ENCODE results near the gene TAPBP.

Gene TAPBP

DNA sequence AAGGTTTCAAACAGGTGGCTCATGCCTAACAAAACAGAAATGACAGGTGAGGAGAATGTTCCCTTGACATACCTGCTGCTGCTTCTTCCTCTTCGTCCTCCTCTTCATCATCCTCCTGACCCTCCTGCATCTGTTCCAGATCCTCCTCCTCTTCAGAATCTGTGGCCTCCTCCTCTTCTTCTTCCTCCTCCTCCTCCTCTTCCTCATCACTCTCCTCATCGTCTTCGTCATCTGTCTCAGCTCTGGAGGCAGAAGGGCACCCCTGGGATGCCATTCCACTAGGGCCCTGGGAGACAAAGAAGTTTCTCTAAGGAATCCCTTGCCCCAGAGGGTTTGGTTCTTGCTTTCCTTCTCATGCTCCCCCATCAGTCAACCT lies 6.0 kb upstream of the TAPBP start:
- no peak for DNase-seq (ENCODE audit: low read depth)

DNA sequence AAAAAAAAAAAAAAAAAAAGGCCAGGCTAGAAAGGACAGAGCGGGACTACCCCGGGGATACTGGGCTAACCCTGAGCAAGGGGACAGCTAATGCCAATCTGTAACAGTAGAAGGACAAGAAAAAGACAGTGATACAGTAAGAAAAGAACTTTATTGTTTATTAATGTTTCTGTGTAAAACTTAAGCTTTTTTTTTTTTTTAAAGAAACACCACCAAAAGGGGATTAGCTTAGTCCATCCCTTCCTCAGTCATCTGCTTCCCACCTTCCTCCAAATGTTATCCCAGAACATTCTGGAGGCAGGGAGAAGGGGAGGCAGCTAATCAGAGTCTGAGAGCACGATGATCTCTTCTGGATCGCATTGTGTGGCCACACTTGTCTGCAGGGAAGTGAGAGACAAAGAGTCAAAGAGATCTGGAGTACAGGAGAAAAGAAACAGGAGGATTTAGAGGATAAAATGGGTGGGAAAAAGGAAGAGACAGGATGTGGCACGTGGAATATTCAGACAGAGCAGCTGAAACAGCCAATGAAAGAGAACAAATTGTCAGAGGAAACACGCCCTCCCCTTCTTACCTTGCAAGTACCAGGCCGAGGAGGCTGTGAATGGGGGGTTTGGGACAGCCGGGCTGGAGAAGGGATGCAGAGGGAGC lies 4.7 kb upstream of the TAPBP start:
- no peak for DNase-seq (ENCODE audit: low read depth)

DNA sequence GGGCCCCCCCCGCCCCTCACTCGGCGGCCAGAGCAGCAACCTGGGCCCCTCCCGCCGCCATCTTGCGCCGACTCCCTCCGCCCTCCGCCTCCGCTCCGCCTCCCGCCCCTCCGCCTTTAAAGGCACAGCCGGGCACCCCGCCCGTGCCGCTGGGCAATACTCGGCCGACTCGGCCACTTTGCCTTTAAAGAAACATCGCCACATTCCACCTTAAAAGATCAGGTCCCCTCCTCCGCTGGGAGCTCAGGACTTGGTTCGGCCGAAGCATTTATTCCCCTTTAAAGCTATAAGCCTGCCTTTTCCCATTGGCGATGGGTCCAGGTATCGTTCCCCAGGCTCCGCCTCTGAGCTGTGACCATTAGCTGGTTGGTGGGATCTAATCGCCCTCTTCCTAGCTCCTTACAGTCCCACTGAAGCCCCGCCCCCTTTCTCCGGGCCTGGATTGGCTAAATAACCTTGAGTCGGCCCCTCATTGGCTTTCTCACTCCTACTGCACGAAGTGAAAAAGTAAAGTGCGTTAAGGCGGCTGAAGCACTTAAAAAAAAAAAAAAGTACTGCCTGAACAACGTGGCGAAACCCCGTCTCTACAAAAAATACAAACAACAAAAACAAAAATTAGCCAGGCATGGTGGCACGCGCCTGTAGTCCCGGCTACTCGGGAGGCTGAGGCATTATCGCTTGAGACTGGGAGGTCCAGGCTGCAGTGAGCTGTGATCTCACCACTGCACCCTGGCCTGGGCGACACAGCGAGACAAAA lies 4.0 kb upstream of the TAPBP start, which contains the start of gene ZBTB22:
ZBTB22 (minus strand) TSS at position 76 of the 757 bp plus-strand sequence. CDS start 828 bp downstream, outside the sequence.
- DNase-seq (ENCODE audit: low read depth), result peak; percentile 100

DNA sequence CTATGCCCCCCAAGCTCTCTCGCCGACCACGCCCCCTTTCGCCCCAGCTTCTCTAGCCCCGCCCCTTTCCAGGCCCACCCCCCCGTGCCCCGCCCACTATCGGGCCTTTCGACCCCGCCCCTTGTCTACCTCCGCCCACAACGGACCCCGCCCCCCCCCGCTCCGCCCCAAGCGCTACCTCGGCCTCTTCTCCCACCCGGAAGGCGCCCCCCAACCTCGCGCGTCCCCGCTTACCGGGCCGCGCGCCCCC lies 3.5 kb upstream of the TAPBP start:
- DNase-seq (ENCODE audit: low read depth), result no peak

DNA sequence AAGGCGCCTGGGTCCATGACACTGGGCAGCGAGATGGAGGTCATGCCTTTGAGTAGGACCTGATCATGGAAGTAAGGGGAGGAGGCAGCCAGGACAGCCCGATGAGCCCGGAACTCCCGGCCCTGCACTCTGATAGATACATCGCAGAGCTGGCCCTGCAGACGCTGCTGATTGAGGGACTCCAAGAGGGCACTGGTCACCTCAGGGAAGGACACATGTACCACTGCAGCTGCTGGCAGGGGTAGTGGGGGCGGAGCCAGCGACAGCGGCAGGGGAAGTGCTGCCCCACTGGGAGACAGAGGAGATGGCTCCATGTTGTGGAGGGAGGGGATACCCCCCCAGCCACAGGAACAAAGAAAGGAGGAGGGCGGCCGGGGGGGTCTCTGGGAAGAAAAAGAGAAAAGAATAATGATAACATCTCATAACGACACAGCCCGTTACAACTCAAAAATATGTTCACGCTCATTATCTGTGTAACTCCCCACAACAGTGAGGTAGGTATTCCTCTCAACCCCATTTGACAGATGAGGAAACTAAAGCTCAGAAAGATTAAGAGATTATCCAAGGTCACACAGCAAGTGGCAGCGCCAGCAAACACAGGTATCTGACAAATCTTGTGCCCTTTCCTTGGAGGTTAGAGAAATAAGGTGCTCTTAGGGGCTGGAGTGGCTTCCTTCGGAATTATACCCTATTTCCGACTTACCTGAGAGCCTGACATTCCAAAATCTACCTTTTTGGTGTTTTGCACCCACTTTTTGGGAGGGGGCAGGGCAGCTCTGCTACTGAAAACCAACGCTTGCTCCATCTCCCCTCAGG lies 2.9 kb upstream of the TAPBP start:
- no peak for DNase-seq (ENCODE audit: low read depth)

DNA sequence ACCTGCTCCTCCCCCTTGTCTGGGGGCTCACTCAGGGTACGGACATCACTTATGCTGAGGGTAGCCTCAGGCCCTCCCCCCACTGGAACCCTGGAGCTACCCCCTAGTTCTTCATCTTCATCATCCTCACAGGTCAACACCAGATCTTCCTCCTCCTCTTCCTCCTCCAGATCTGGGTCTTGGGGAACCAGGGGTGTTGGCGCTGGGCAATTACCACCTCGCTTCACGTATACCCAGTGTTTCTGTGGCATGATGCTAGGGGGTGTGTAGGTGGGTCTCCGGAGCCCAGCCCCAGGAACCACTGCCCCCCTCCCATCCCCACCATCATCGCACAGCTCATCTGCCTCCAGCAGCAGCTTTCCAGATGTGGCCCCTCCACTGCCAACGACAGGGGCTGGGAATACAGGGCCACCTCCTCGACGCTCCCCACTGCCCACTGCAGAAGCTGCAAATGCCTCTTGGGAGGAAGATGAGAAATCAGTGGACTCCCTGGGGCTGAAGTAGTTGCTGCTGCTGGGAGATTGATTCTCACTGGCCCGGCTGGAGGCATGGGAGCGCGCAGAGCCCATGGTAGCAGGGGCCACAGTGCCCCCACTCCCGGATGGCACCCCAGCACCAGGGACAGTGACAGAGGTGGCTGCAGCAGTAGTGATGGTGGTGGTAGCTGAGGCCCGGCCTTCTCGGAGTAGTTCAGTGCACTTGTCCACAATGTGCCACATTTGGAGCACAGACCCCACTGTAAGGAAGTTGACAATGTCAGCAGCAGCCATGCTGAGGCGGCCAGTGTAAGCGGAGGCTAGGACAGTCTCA lies 2.1 kb upstream of the TAPBP start:
- no peak for DNase-seq (ENCODE audit: low read depth)

DNA sequence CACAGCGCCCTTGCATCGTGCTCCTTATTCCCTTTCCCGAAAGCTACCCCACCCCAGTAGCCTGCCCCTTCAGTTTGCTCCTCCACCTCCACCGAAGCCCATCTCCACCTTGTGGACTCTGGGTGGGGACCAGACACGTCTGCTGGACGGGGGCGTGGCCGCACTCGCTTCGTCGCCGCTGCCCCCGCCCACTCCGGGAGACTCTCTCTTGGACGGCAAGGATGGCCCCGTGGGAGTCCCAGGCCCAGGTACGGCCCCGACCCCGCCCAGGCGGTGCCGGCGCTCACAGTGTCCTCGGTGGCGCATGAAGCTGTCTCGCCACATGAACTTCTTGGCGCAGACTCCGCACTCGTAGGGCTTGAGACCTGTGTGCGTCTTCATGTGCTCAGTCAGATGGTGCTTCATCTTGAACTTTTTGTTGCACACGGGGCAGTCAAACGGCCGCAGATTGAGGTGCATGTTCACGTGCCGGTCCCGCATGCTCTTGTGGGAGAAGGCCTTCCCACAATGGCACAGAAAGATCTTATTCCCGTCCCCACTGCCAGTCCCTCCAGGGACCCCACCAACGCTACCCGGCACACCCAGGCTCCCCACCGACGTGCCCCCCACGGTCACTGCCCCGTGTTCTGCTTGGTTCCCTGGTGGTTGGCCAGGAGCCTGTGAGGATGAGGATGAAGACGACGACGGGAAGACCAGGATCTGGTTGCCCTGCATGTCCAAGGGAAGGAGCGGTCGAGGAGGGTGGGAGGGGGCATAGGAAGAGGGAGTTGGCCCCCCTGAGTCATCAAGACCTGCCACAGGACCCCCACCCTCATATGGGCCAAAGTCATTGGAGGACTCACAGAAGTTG lies 1.3 kb upstream of the TAPBP start:
- peak; percentile 29 for DNase-seq (ENCODE audit: low read depth)

DNA sequence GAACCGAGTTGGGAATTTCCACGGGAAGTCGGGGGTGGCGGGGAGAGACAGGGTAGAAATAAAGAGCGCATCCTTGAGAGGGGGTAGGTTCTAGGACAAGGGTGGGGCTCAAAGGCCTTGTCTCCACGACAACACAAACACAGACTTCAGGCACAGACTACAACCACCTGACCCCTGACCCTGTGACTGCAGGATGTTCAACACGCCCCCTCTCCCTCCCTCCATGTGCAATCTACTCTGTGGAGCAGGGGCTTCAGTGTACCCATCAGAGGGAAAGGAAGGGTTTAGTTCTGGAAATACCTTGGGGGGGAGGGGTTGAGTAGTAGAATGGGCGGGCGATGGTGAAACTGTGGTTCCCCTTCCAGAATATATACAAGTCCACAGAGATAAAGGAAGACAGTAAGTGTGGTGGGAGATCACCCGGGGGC lies 651 bp upstream of the TAPBP start:
- peak; percentile 81 for DNase-seq (ENCODE audit: low read depth)

DNA sequence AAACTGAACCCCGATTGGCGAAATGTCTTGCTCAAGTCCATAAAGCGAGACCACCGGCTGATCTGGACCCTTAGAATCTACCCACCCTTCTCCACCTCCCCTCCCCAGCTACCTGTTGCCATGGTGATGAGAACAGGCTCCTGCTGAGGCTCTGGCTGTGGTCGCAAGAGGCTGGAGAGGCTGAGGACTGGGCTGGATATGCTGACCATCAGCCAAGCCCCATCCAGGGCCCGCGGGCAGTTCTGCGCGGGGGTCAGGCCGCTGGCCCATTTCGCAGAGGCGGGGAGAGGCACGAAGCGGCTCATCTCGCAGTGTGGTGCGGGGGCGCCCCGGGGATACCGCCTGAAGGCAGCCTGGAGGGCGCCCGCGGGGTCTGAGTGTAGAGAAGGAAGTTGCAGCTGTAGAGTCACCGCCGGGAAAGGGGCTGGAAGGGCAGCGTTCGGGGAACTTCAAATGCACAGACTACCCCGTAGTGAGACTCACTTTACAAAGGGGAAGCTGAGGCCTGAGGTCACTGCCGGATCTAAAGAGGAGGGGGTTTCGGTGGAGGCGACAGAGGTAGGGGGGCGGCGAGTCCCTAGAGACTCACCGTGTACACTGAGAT lies 671 bp downstream of the TAPBP start:
- peak; percentile 42 for DNase-seq (ENCODE audit: low read depth)

DNA sequence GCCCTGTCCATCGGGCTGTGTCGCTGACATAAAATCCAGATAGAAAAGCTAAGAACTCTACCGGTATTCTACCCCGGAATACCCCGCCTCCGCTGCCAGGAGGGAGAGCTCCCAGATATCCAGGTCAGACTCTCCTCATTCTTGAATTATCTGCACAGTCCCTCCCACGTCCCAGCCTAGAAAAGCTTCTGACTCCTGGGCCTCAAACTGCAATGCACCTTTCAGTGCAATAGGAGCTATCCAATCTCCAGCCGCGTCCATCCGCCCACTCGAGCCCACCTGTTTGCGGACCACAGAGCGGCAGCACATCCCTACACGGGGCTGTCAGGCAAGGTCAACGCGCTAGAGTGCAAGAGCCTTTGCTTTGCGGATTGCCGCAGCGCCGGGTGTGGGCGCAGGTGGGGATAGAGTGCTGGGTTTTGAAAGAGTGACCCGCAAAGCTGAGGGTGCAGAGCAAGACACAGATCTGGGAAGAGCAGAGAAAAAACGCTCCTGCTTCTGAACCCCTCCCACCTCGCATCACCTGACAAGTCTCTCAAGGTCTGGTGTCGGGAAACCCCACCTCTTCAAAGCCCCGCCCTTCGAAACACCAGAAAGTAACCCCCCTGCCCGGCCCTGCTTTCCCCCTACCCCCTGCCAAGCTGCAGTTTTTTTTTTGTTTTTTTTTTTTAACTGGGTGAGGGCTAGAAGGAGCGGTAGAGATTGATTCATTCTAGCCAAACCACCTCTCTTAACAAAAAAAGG lies 1.3 kb downstream of the TAPBP start:
- peak; percentile 87 for DNase-seq (ENCODE audit: low read depth)

DNA sequence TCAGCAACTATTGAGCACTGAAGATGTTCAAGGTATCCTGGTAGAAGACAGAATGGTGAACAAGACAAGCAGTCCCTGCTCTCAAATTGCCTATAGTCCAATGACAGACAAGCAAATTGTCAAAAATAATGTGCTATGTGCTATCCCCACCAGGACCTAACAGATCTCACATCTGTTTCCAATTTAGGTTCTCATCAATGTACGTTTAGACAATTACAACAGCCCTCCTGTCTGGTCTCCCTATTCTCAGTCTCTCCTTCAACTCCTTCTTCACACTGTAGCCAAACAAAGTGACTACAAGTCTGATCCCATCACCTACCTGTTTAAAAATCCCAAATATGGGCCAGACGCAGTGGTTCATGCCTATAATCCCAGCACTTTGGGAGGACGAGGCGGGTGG lies 7.5 kb downstream of the TAPBP start:
- DNase-seq (ENCODE audit: low read depth), result no peak

DNA sequence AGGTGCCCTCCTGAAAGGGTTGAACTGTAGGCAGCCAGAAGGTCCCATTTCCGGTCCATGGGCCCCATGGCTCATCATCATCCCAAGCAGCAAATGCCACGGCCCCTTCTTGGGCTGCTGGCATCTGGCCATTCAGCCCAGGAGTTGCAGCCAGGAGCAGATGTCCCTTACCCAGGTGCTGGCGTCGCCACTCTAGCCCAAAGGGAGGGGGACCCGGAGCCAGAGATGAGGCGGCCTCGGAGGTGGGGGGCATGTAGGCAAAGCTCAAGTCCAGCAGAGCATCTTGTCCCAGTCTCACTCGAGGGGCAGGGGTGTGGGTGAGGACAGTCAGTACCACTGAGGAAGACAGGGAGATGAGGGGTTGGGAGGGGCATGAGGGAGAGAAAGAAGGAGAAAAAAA lies 8.8 kb downstream of the TAPBP start:
- no peak for DNase-seq (ENCODE audit: low read depth)

DNA sequence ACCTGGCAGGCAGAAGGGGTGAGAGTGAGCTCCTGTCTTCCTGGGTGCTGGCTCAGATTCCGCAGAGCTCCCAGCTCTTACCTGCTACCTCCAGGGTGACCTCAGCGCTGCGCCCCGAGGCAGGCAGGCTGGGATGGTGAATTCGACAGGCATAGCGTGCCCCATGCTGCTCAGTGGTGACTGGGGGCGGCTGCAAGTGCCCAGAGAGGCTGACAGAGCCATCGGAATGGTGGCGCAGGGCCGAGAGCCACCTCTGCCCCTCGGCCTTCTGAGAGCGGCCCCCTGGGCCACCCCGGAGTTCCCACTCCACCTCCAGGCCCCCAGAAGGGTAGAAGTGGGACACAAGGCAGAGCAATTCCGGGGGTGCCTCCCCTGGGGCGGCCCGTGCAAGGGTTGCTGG lies 9.7 kb downstream of the TAPBP start:
- no peak for DNase-seq (ENCODE audit: low read depth)

DNA sequence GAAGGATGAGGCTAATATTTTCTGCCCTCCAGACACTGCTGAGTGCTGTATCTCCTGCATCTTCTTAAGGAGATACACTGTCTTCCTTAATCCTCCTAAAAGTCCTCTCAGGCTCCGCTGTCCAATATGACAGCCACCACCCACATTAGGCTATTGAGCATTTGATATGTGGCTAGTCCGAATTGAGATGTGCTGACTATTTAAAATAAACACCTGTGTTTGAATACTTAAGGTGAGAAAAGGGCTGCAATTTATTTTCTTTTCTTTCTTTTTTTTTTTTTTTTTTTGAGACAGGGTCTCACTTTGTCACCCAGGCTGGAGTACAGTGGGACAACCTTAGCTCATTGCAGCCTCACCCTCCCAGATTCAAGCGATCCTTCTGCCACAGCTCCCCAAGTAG lies 12.0 kb downstream of the TAPBP start:
- DNase-seq (ENCODE audit: low read depth), result no peak

DNA sequence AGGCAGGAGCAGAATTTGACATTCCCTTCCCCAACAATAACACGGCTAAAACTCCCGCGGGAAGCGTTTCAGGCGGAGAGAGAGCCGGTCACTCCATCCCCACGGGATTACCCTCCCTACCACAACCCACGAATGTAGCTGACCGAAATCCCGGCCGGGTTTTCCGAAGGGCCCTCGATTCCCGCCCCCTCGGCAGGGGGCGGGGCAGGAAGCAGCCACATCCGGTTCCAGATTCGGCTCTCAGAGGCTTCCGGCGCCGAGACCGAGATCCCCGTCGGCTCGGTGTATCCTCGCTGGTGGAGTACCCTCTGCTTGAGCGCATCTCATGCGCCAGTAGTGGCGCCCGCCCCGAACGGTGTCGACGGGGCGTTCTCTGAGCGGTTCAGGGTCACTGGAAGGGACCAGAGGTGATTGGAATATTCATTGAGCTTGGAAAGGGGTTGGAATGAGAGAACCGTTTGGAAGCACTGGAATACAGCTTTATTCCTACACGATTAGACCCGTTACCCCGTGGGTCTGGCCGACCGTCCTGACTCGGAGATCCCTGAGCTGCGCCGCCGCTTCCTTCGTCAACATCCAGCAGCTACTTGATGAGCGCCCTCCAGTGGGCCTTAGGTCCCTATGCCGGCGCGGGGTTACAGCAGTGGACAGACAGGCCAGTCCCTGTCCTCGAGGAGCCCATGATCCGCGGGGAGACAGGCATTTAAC lies 14.5 kb downstream of the TAPBP start:
- DNase-seq (ENCODE audit: low read depth), result peak; percentile 93

DNA sequence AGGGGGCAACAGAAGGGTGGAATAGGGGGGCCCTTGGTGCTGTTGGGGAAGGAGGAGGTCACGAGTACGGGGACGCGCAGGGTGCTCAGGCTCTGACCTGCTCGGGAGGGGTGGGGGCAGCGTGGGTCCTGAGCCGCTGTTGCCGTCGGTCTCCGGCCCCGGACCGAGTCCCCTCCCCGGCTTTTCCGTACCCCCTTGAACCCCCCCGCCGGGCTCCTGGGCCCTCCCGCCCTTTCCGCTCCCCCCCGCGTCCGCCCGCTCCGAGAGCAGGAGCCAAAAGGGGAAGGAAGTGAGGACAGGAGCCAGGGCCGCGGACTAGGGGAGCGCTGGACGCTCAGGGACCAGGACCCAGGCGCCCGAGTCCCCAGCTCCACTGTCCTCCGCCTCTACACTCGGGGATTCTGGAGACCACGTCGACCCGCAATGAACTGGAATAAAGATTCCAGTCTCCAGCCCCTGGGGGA lies 15.1 kb downstream of the TAPBP start, which contains the start of gene RGL2:
RGL2 (minus strand) TSS at position 170 of the 464 bp plus-strand sequence. CDS start 332 bp downstream, outside the sequence.
- peak; percentile 53 for DNase-seq (ENCODE audit: low read depth)

DNA sequence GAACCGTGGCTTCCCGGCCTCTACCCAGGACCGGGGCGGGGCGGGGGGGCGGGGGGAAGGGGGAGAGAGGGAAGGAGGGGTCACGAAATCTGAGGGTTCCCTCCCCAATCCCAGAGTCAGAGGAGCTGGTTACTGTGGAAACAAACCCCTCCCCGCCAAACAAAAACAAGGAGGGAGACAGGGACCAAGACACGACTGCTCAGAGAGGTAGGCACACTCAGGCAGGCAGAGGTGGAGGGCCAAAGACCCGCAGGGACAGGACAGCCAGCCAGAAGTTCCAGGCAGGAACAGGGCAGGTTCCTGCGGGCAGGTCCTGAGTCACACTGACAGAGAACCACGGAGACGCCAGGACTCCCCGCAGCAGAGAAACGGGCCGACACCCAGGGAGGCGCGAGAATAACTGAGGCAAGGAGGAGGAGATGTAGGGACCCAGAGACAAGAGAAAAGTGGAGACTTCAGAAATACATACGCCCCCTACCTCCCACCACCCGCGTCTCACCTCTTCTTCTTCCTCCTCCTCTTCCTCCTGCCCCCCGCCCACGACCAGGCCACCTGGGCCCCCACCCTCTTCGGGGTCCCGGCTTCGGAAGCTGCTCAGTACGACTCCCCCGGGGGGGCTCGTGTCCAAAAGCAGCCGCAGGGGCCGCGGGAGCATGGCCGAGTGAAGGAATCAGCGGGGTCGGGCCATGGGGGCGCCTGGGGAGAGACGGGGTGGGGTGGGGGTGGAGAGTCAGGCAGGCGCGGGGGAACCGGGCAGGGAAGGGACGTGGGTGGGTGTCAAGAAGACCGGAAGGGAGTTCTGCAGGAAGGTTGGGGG lies 15.7 kb downstream of the TAPBP start:
- DNase-seq (ENCODE audit: low read depth), result peak; percentile 81

DNA sequence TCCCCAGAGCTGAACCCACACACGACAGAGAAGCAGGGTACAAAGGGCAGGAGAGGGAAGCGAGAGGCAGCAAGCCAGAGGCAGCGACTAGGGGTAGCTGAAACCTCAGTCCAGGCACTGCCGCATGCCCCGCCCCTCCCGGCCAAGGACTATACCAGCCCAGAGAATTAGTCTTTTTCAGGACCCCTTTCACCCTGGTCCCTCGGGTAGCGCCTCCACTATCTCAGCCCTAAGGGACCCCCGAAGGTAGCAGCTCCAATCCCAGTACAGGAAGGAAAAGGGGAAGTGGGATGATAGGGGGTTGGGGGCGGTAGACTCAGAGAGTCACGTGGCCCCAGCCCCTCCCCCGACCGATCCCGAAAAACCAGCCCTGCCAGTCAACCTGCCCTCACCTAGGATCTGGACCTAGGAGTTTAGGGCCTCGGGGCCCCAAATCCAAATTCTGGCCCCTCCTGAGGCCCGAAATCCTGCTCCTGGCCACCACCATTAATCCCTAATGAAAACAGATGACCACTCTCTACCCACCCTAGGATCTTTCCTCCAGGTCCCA lies 16.4 kb downstream of the TAPBP start:
- no peak for DNase-seq (ENCODE audit: low read depth)
